ENCODE data around the gene SPATA46.
"Not testable (repeated sequence)": the region's sequence is repeated elsewhere in the genome, so short reads cannot be mapped to it uniquely, and the experiment has no call there.

SPATA46 gene

GRCh38 chr1:162376691-162377090 lies at the start of gene SPATA46:
Gene SPATA46 (minus strand): TSS chr1:162376854. CDS start chr1:162376790, 64 bp downstream.
- no peak for DNase-seq

- DNase-seq = no peak
Observed at GRCh38 chr1:162422662-162423375, 46.2 kb upstream of the SPATA46 start.

- no peak for DNase-seq
Observed at GRCh38 chr1:162421258-162422164, 44.9 kb upstream of the SPATA46 start.

GRCh38 chr1:162420120-162420519 lies 43.5 kb upstream of the SPATA46 start:
- no peak for DNase-seq

- not testable (repeated sequence) for DNase-seq
Observed at GRCh38 chr1:162419450-162419931, 42.8 kb upstream of the SPATA46 start.

- not testable (repeated sequence) for DNase-seq
Observed at GRCh38 chr1:162418584-162418983, 41.9 kb upstream of the SPATA46 start.

GRCh38 chr1:162417650-162418049 lies 41.0 kb upstream of the SPATA46 start:
- DNase-seq = no peak

GRCh38 chr1:162416909-162417308 lies 40.3 kb upstream of the SPATA46 start:
- DNase-seq = no peak

- DNase-seq = no peak
Observed at GRCh38 chr1:162416215-162416614, 39.6 kb upstream of the SPATA46 start.

- DNase-seq = no peak
Observed at GRCh38 chr1:162412002-162412401, 35.3 kb upstream of the SPATA46 start, which contains the start of gene SH2D1B. Gene SH2D1B (minus strand): TSS chr1:162412136. CDS start chr1:162412016, 120 bp downstream.

GRCh38 chr1:162407539-162407938 lies 30.9 kb upstream of the SPATA46 start:
- no peak for DNase-seq

- DNase-seq = no peak
Observed at GRCh38 chr1:162406811-162407210, 30.2 kb upstream of the SPATA46 start.

GRCh38 chr1:162405800-162406199 lies 29.1 kb upstream of the SPATA46 start:
- DNase-seq = no peak

GRCh38 chr1:162404550-162405160 lies 28.0 kb upstream of the SPATA46 start:
- no peak for DNase-seq

- no peak for DNase-seq
Observed at GRCh38 chr1:162400790-162401355, 24.2 kb upstream of the SPATA46 start.

- no peak for DNase-seq
Observed at GRCh38 chr1:162398999-162399580, 22.4 kb upstream of the SPATA46 start.

- DNase-seq = no peak
Observed at GRCh38 chr1:162397943-162398560, 21.4 kb upstream of the SPATA46 start.

- DNase-seq = no peak
Observed at GRCh38 chr1:162397039-162397448, 20.4 kb upstream of the SPATA46 start.

- no peak for DNase-seq
Observed at GRCh38 chr1:162396201-162396906, 19.7 kb upstream of the SPATA46 start.

GRCh38 chr1:162391790-162392563 lies 15.3 kb upstream of the SPATA46 start:
- no peak for DNase-seq
